ENCODE measurements around the gene BAG2. TPM values are rescaled to one million over a fixed set of nuclear protein-coding genes. Genes with fewer than 3 reads are reported as not detected.
A peak's percentile ranks its signal among the peaks of the same experiment; 100 is the strongest.

BAG2 gene
- total and polyA plus RNA-seq, 2 of the 13 experiments (the other 11 are each of a cell fraction or from before 2014, with no cell fraction given) = 5.7 to 15.1 TPM

- TF ChIP-seq HCFC1 (IDR thresholded peaks at IDR 0.05; ENCODE audit: low read depth, low read length) = no peak; the same call in 1 of the 2 replicates
- peak; percentile 90 for TF ChIP-seq YY1 (IDR thresholded peaks at IDR 0.05; ENCODE audit: insufficient read depth, insufficient replicate concordance, low read depth, low read length)
- TF ChIP-seq IKZF1 (IDR thresholded peaks at IDR 0.05) = no peak
- TF ChIP-seq CHD2 (IDR thresholded peaks at IDR 0.05; ENCODE audit: low read depth, low read length) = 0 out of 2 replicates have a peak, but pooled peaks have one; percentile 35
- TF ChIP-seq, protein P1, sequence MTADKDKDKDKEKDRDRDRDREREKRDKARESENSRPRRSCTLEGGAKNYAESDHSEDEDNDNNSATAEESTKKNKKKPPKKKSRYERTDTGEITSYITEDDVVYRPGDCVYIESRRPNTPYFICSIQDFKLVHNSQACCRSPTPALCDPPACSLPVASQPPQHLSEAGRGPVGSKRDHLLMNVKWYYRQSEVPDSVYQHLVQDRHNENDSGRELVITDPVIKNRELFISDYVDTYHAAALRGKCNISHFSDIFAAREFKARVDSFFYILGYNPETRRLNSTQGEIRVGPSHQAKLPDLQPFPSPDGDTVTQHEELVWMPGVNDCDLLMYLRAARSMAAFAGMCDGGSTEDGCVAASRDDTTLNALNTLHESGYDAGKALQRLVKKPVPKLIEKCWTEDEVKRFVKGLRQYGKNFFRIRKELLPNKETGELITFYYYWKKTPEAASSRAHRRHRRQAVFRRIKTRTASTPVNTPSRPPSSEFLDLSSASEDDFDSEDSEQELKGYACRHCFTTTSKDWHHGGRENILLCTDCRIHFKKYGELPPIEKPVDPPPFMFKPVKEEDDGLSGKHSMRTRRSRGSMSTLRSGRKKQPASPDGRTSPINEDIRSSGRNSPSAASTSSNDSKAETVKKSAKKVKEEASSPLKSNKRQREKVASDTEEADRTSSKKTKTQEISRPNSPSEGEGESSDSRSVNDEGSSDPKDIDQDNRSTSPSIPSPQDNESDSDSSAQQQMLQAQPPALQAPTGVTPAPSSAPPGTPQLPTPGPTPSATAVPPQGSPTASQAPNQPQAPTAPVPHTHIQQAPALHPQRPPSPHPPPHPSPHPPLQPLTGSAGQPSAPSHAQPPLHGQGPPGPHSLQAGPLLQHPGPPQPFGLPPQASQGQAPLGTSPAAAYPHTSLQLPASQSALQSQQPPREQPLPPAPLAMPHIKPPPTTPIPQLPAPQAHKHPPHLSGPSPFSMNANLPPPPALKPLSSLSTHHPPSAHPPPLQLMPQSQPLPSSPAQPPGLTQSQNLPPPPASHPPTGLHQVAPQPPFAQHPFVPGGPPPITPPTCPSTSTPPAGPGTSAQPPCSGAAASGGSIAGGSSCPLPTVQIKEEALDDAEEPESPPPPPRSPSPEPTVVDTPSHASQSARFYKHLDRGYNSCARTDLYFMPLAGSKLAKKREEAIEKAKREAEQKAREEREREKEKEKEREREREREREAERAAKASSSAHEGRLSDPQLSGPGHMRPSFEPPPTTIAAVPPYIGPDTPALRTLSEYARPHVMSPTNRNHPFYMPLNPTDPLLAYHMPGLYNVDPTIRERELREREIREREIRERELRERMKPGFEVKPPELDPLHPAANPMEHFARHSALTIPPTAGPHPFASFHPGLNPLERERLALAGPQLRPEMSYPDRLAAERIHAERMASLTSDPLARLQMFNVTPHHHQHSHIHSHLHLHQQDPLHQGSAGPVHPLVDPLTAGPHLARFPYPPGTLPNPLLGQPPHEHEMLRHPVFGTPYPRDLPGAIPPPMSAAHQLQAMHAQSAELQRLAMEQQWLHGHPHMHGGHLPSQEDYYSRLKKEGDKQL (CRISPR knock-in tag; IDR thresholded peaks at IDR 0.05; ENCODE audit: low read depth) = no peak
- no peak for TF ChIP-seq ZNF282 (IDR thresholded peaks at IDR 0.05; ENCODE audit: partially characterized antibody)
- no peak; the same call in 1 of the 2 replicates for TF ChIP-seq ZNF33B (CRISPR knock-in tag; IDR thresholded peaks at IDR 0.05)
- peak; percentile 72; the same call in 1 of the 2 replicates for TF ChIP-seq PAWR (CRISPR knock-in tag; IDR thresholded peaks at IDR 0.05; ENCODE audit: borderline replicate concordance)
- TF ChIP-seq ZHX1 (CRISPR knock-in tag; IDR thresholded peaks at IDR 0.05; ENCODE audit: low read depth) = peak; percentile 89
- TF ChIP-seq, protein P2, sequence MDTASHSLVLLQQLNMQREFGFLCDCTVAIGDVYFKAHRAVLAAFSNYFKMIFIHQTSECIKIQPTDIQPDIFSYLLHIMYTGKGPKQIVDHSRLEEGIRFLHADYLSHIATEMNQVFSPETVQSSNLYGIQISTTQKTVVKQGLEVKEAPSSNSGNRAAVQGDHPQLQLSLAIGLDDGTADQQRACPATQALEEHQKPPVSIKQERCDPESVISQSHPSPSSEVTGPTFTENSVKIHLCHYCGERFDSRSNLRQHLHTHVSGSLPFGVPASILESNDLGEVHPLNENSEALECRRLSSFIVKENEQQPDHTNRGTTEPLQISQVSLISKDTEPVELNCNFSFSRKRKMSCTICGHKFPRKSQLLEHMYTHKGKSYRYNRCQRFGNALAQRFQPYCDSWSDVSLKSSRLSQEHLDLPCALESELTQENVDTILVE (CRISPR knock-in tag; IDR thresholded peaks at IDR 0.05) = no peak; the same call in 1 of the 2 replicates
- no peak for TF ChIP-seq ATF1 (CRISPR knock-in tag; IDR thresholded peaks at IDR 0.05)
- peak; percentile 96 for TF ChIP-seq DBP (CRISPR knock-in tag; IDR thresholded peaks at IDR 0.05; ENCODE audit: not compliant biosample characterization)
- peak; percentile 82; the same call in 1 of the 2 replicates for TF ChIP-seq ZBTB38 (CRISPR knock-in tag; IDR thresholded peaks at IDR 0.05)
- peak; percentile 91; the same call in 1 of the 2 replicates for TF ChIP-seq PREB (CRISPR knock-in tag; IDR thresholded peaks at IDR 0.05)
- no peak for TF ChIP-seq SETDB1 (CRISPR knock-in tag; IDR thresholded peaks at IDR 0.05; ENCODE audit: borderline replicate concordance)
- no peak for TF ChIP-seq ARNTL (CRISPR knock-in tag; IDR thresholded peaks at IDR 0.05)
Observed at GRCh38 chr6:57172136-57173055, at the start of gene BAG2 (continued).

Data from HepG2 (cell line).